ENCODE measurements around the gene LMOD1. TPM values are rescaled to one million over a fixed set of nuclear protein-coding genes. Genes with fewer than 3 reads are reported as not detected.

The LMOD1 gene
- total and polyA plus RNA-seq, 11 donors, result 4.6 to 24.9 (median 10.0) TPM

DNA sequence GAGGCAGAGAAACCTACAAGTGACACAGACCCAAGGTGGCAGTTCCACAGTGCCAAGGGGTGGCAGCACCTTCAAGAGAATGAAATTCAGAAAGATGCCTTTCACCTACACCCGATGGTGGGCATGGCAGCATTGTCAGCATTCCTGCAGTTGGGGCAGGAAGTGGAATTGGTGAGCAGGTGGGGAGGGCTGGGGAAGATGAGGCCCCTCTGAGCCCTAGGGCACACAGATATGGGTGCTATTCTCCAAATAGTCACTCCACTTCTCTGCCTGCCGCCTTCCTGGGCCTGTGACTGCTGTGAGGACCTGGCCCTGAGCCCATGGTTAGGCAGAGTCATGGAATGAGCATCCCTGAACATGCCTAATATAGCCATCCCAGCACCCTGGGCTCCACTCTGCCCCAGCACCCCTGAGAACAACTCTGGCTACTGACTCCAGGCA is 49.4 kb downstream of the LMOD1 start:
- ATAC-seq, result peak; percentile 60 to 86 (median 77)
- TF ChIP-seq, protein P1, sequence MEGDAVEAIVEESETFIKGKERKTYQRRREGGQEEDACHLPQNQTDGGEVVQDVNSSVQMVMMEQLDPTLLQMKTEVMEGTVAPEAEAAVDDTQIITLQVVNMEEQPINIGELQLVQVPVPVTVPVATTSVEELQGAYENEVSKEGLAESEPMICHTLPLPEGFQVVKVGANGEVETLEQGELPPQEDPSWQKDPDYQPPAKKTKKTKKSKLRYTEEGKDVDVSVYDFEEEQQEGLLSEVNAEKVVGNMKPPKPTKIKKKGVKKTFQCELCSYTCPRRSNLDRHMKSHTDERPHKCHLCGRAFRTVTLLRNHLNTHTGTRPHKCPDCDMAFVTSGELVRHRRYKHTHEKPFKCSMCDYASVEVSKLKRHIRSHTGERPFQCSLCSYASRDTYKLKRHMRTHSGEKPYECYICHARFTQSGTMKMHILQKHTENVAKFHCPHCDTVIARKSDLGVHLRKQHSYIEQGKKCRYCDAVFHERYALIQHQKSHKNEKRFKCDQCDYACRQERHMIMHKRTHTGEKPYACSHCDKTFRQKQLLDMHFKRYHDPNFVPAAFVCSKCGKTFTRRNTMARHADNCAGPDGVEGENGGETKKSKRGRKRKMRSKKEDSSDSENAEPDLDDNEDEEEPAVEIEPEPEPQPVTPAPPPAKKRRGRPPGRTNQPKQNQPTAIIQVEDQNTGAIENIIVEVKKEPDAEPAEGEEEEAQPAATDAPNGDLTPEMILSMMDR (IDR thresholded peaks at IDR 0.05), result peak in 1 of 12 donors; percentile 16
- TF ChIP-seq POLR2A (IDR thresholded peaks at IDR 0.05), result no peak
- Histone ChIP-seq H3K27me3 (no peaks in the 10 kb centered on the region), H3K4me3 (no peak overlapping the region), H3K4me1 (peaks cover 0 to 38% (median 9%) of the 10 kb centered on the region in 12 donors), H3K36me3 (peaks cover 0 to 13% (median 6%) of the 10 kb centered on the region in 9 donors), H3K27ac (peak overlapping the region in 11 of 12 donors; percentile 33 to 83 (median 80)), H3K9me3 (no peaks in the 10 kb centered on the region)
- WGBS, 4 donors, result 51 to 57% (median 55%) methylated on average over 1 to 2 of the region's 2 CpGs
- peak in 4 of 5 donors; percentile 67 to 83 (median 76) for DNase-seq
- intact Hi-C loops (cut with DNase I), result loop anchor here (1.0 to 10.0 kb wide), 10 partner anchors 48 to 238 kb away; partner anchors contain the start of genes TIMM17A (in 4 of the 10), LMOD1 (in 2 of the 10) and GPR37L1 (in 1 of the 10)

DNA sequence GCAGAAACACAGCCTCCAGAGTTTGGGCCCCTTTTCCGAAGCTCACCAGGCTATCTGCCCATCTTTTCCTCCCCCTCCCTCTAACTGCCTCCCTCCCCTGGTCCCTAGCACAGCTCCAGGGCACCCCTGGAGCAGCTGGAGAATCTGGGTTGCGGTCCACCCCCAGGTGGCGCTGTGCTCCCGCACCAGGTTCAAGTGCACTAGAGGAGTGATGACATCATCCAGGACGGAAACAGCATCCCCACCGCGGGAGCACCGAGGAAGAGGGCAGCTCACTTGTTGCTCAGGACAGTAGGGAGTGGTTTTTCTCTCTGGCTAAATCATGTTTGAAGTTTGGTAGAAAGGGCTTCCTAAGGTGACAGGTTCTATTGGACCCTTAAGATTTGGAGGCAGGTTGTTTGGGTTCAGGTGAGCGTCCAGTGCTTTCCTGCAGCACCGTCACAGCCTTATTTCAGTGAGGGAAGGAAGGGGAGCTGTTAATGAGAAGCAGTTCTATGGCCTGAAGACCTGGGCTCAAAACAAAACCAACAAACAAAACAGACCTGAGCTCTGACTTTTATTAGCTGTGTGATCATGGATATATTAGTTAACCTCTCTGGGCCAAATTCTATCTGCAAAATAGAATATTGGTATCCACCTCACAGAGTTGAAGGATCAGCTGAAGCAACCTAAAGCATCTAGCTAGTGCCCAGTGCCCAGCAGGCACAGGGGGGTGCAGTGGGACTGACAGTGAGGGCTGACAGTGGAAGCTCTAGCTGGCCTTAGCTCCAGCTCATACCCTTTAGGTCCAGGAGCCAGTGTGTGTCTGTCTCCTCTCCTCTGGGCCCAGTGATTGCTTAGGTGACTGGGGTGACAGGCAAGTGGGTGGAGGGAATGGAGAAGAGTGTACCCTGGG is 50.2 kb downstream of the LMOD1 start:
- ATAC-seq, result peak; percentile 77 to 88 (median 84)
- WGBS, 4 donors, result 7 to 21% (median 11%) methylated on average over 3 to 10 of the region's 10 CpGs
- TF ChIP-seq, protein P1 (IDR thresholded peaks at IDR 0.05), result peak; percentile 84 to 96 (median 94)
- TF ChIP-seq POLR2A (IDR thresholded peaks at IDR 0.05), result no peak
- no peak overlapping the region for H3K4me3 ChIP-seq
- peaks cover 0 to 13% (median 6%) of the 10 kb centered on the region in 9 donors for H3K36me3 ChIP-seq
- H3K9me3 ChIP-seq, result no peaks in the 10 kb centered on the region
- DNase-seq, result peak; percentile 90 to 94 (median 92)
- peak overlapping the region in 11 of 12 donors; percentile 33 to 83 (median 80) for H3K27ac ChIP-seq
- no peaks in the 10 kb centered on the region for H3K27me3 ChIP-seq
- peaks cover 0 to 36% (median 9%) of the 10 kb centered on the region in 12 donors for H3K4me1 ChIP-seq
- intact Hi-C loops (cut with DNase I), result loop anchor here (1.0 to 10.0 kb wide), 11 partner anchors 49 to 239 kb away; partner anchors contain the start of genes TIMM17A (in 4 of the 10), LMOD1 (in 2 of the 10) and GPR37L1 (in 1 of the 10)

DNA sequence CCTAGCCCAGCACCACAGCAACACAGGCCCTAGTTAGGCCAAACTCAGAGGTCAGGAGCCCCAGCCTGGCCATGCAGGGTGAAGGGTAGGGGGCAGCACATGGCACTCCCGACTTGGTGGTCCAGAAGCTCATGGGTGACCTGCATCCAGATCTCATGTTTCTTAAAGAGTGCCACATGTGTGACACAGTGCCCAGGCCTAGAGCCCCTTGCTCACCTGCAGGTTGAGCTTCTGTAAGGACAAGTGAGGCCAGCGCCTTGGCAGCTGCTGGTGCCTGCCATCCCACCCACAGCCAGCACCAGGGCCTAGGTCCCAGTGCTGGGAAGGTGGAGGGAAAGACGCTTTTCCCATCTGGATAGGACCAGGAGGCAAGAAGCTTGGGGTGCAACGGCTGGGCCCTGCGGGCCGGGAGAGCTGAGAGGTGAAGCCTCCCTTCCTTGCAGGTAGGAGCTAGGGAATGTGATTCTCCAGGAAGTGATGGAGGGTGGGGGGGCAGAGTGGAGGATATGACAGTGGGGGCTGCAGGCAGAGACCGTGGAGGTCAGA is 51.2 kb downstream of the LMOD1 start:
- Histone ChIP-seq H3K9me3 (no peaks in the 10 kb centered on the region), H3K4me1 (peaks cover 0 to 44% (median 10%) of the 10 kb centered on the region in 12 donors), H3K27me3 (peaks cover 0 to 2% (median 0%) of the 10 kb centered on the region in 9 donors), H3K4me3 (no peak overlapping the region), H3K36me3 (peaks cover 0 to 13% (median 6%) of the 10 kb centered on the region in 9 donors), H3K27ac (peak overlapping the region in 2 of 12 donors; percentile 62 to 80)
- ATAC-seq, result peak in 1 of 4 donors; percentile 1
- intact Hi-C loops (cut with DNase I), result loop anchor here in 8 of 10 donors (2.0 to 10.0 kb wide), 8 partner anchors 50 to 240 kb away; partner anchors contain the start of genes TIMM17A (in 3 of the 8), LMOD1 (in 2 of the 8) and GPR37L1 (in 1 of the 8)
- DNase-seq, result no peak
- WGBS, 4 donors, result 84 to 96% (median 88%) methylated on average over 6 to 7 of the region's 7 CpGs
- no peak for TF ChIP-seq POLR2A (IDR thresholded peaks at IDR 0.05)
- TF ChIP-seq, protein P1 (IDR thresholded peaks at IDR 0.05), result no peak

Measured in heart left ventricle (tissue), 16 donors.